K562 (cell line): ENCODE results near the gene NABP1. TPM values are rescaled to one million over a fixed set of nuclear protein-coding genes. Genes with fewer than 3 reads are reported as not detected.
A peak's percentile ranks its signal among the peaks of the same experiment; 100 is the strongest.

Experiments used
- ATF7 ChIP-seq: fragments of 450-650 bp; IDR thresholded peaks from 2 replicates; pipeline ENCODE4 v1.7.1; 2014; ENCODE audit warnings: mild to moderate bottlenecking, moderate library complexity
- BRD4 ChIP-seq: fragments of 200-600 bp; sonication (generic); IDR thresholded peaks from 2 replicates; pipeline ENCODE4 v1.6.1; 2017; ENCODE audit warnings: inconsistent platforms
- BRD9 ChIP-seq: fragments of 450-650 bp; IDR thresholded peaks from 2 replicates; pipeline ENCODE4 v1.6.1; 2018; ENCODE audit warnings: low read depth; ENCODE audit not compliant: partially characterized antibody
- CTBP1 ChIP-seq: fragments of 450-650 bp; IDR thresholded peaks from 2 replicates; pipeline ENCODE4 v1.6.1; 2016; ENCODE audit warnings: borderline replicate concordance
- HNRNPUL1 ChIP-seq: fragments of 200-400 bp; formaldehyde crosslinking; IDR thresholded peaks from 2 replicates; pipeline ENCODE4 v1.6.1; 2017; ENCODE audit warnings: low read length
- MAFF ChIP-seq: IDR thresholded peaks from 2 replicates; pipeline ENCODE4 v1.6.1; 2012; ENCODE audit warnings: low read length, improper control_type of control experiment
- MXI1 ChIP-seq: IDR thresholded peaks from 2 replicates; pipeline ENCODE4 v1.6.1; 2011; ENCODE audit warnings: low read depth, mild to moderate bottlenecking, improper control_type of control experiment, low read length
- NBN ChIP-seq: fragments of 450-650 bp; IDR thresholded peaks from 2 replicates; pipeline ENCODE4 v1.6.1; 2016; ENCODE audit warnings: low read depth, mild to moderate bottlenecking
- NFRKB ChIP-seq: fragments of 450-650 bp; IDR thresholded peaks from 2 replicates; pipeline ENCODE4 v1.6.1; 2016; ENCODE audit warnings: low read depth
- NR3C1 ChIP-seq: sonication (generic); formaldehyde crosslinking; IDR thresholded peaks from 2 replicates; pipeline ENCODE4 v1.8.1; 2022; ENCODE audit warnings: missing genetic modification reagents
- PCBP1 ChIP-seq: fragments of 200-400 bp; formaldehyde crosslinking; IDR thresholded peaks from 2 replicates; pipeline ENCODE4 v1.6.1; 2018; ENCODE audit warnings: mild to moderate bottlenecking, low read depth, low read length; ENCODE audit not compliant: poor library complexity, severe bottlenecking
- SNRNP70 ChIP-seq: fragments of 200-400 bp; formaldehyde crosslinking; optimal IDR thresholded peaks from 2 replicates; pipeline ENCODE3; 2017; ENCODE audit warnings: low read depth, low read length
- ZKSCAN8 ChIP-seq: fragments of 200-800 bp; sonication (Bioruptor generic); IDR thresholded peaks from 2 replicates; pipeline ENCODE4 v1.6.1; 2016; ENCODE audit warnings: missing genetic modification characterization, missing compliant biosample characterization
- ZNF232 ChIP-seq: sonication (generic); formaldehyde crosslinking; IDR thresholded peaks from 2 replicates; pipeline ENCODE4 v1.8.0; 2022; ENCODE audit warnings: mild to moderate bottlenecking, missing genetic modification reagents
- ZNF589 ChIP-seq: fragments of 200-800 bp; sonication (Bioruptor generic); IDR thresholded peaks from 2 replicates; pipeline ENCODE4 v1.6.1; 2016; ENCODE audit warnings: low read depth, missing genetic modification characterization, missing compliant biosample characterization
- ZNF766 ChIP-seq: fragments of 200-800 bp; sonication (Bioruptor generic); conservative IDR thresholded peaks from 2 replicates; pipeline ENCODE4 v1.6.1; 2016; ENCODE audit warnings: missing genetic modification characterization, missing compliant biosample characterization
- polyA plus RNA-seq, 8 experiments: library from polyadenylated mRNA; depleted of rRNA in 4 of 8; stranded (reverse) in 5 of 8; unstranded in 3 of 8; fragments of >200 nt; fragmentation: Nextera tagmentation in 2 of 8; fragmentation: Illumina TruSeq in 1 of 8; extraction: Ambion mirVana in 2 of 8; extraction: Trizol in 1 of 8; gene quantifications; 2 replicates each; pipeline versions ENCODE4 v1.2.1 to v1.2.3, GENCODE V29; 2011 to 2014; ENCODE audit warnings: inconsistent platforms in 1 of 8, missing spikeins in 1 of 8
- total RNA-seq, 7 experiments: library from RNA; depleted of rRNA in 6 of 7; stranded (reverse); fragments of >200 nt in 6 of 7; fragmentation: Illumina TruSeq in 2 of 7; extraction: Trizol in 2 of 7; gene quantifications; 2 replicates each; pipeline versions ENCODE4 v1.2.1 to v1.2.3, GENCODE V29; 2011 to 2021; ENCODE audit warnings: low replicate concordance in 1 of 7
- TF ChIP-seq, protein P1 (sequence below): IDR thresholded peaks from 2 replicates; pipeline ENCODE4 v1.6.1; 2014; ENCODE audit warnings: antibody characterized with exemption
- TF ChIP-seq, protein P2 (sequence below): sonication (generic); formaldehyde crosslinking; IDR thresholded peaks from 2 replicates; pipeline ENCODE4 v1.8.1; 2023; ENCODE audit warnings: mild to moderate bottlenecking, missing genetic modification reagents
- TF ChIP-seq, protein P3 (sequence below): fragments of 450-650 bp; formaldehyde crosslinking; conservative IDR thresholded peaks from 2 replicates; pipeline ENCODE4 v1.4.0; 2022; ENCODE audit warnings: mild to moderate bottlenecking, missing genetic modification characterization
- TF ChIP-seq, protein P4 (sequence below): fragments of 450-650 bp; formaldehyde crosslinking; IDR thresholded peaks from 2 replicates; pipeline ENCODE4 v1.4.0; 2020; ENCODE audit warnings: mild to moderate bottlenecking, moderate library complexity
- TF ChIP-seq, protein P5 (sequence below): fragments of 200-800 bp; sonication (Bioruptor generic); IDR thresholded peaks from 2 replicates; pipeline ENCODE4 v1.6.1; 2017; ENCODE audit warnings: missing genetic modification characterization, missing compliant biosample characterization

NABP1 gene
- total and polyA plus RNA-seq, 9 of the 15 experiments (the other 6 are each of a cell fraction or from before 2014, with no cell fraction given): 12.8 to 44.0 (median 20.2) TPM

DNA sequence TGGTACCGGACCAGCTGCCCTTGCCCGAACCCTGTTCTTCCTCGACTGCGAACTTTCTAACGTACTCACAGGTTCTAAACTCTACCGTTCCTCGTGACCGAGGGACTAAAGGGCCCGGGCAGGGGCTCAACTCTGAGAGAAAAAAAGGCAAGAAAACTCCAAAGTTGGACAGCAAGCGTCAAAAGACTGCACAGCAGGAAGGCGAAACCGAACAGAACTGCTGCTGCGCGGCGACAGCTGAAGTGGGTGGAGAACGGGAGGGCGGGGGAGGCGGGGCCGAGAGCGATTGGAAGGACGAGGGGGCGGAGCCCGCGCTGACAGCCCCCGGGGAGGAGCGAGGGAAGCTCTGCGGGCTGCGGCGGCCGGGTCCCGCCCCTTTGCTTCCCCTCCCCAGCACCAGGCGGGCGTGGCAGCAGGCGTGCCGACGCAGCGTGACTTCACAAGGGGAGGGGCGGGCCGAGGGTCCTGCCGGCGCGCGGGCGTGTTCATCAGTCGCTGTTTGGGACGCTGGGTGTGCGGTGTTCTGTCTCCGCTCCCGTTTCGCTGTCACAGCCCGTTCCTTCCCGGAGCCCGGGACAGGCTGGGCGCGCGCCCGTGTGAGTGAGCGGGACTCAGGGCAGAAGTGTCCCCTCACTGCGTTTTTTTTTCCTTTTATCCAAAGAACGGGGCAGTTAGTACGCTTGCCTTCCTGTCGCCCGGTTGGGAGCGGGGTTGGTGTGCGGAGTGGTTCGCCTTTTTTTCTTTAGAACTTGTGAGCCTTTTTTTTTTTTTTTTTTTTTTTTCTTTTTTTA lies at the start of gene NABP1 (continued):
- peak; percentile 58; the same call in 1 of the 2 replicates for TF ChIP-seq CTBP1
- TF ChIP-seq NFRKB: 0 out of 2 replicates have a peak, but pooled peaks have one; percentile 25
- TF ChIP-seq, protein P1, sequence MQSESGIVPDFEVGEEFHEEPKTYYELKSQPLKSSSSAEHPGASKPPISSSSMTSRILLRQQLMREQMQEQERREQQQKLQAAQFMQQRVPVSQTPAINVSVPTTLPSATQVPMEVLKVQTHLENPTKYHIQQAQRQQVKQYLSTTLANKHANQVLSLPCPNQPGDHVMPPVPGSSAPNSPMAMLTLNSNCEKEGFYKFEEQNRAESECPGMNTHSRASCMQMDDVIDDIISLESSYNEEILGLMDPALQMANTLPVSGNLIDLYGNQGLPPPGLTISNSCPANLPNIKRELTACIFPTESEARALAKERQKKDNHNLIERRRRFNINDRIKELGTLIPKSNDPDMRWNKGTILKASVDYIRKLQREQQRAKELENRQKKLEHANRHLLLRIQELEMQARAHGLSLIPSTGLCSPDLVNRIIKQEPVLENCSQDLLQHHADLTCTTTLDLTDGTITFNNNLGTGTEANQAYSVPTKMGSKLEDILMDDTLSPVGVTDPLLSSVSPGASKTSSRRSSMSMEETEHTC: no peak
- TF ChIP-seq ZKSCAN8 (CRISPR knock-in tag): no peak
- peak; percentile 35 for TF ChIP-seq BRD9
- peak; percentile 62 for TF ChIP-seq NBN
- TF ChIP-seq MXI1: peak; percentile 78
- TF ChIP-seq, protein P2, sequence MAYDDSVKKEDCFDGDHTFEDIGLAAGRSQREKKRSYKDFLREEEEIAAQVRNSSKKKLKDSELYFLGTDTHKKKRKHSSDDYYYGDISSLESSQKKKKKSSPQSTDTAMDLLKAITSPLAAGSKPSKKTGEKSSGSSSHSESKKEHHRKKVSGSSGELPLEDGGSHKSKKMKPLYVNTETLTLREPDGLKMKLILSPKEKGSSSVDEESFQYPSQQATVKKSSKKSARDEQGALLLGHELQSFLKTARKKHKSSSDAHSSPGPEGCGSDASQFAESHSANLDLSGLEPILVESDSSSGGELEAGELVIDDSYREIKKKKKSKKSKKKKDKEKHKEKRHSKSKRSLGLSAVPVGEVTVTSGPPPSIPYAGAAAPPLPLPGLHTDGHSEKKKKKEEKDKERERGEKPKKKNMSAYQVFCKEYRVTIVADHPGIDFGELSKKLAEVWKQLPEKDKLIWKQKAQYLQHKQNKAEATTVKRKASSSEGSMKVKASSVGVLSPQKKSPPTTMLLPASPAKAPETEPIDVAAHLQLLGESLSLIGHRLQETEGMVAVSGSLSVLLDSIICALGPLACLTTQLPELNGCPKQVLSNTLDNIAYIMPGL: peak; percentile 51; the same call in 1 of the 2 replicates
- TF ChIP-seq, protein P3, sequence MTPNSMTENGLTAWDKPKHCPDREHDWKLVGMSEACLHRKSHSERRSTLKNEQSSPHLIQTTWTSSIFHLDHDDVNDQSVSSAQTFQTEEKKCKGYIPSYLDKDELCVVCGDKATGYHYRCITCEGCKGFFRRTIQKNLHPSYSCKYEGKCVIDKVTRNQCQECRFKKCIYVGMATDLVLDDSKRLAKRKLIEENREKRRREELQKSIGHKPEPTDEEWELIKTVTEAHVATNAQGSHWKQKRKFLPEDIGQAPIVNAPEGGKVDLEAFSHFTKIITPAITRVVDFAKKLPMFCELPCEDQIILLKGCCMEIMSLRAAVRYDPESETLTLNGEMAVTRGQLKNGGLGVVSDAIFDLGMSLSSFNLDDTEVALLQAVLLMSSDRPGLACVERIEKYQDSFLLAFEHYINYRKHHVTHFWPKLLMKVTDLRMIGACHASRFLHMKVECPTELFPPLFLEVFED (CRISPR knock-in tag): peak; percentile 49; the same call in 1 of the 2 replicates
- TF ChIP-seq, protein P4, sequence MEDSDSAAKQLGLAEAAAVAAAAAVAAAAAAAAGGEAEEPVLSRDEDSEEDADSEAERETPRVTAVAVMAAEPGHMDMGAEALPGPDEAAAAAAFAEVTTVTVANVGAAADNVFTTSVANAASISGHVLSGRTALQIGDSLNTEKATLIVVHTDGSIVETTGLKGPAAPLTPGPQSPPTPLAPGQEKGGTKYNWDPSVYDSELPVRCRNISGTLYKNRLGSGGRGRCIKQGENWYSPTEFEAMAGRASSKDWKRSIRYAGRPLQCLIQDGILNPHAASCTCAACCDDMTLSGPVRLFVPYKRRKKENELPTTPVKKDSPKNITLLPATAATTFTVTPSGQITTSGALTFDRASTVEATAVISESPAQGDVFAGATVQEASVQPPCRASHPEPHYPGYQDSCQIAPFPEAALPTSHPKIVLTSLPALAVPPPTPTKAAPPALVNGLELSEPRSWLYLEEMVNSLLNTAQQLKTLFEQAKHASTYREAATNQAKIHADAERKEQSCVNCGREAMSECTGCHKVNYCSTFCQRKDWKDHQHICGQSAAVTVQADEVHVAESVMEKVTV (CRISPR knock-in tag): no peak
- TF ChIP-seq ZNF766 (CRISPR knock-in tag): peak; percentile 75; the same call in 1 of the 2 replicates
- peak; percentile 78; the same call in 1 of the 2 replicates for TF ChIP-seq ZNF232 (CRISPR knock-in tag)
- TF ChIP-seq NR3C1 (CRISPR knock-in tag): no peak
- no peak for TF ChIP-seq SNRNP70
- no peak for TF ChIP-seq MAFF
- peak; percentile 93 for TF ChIP-seq PCBP1
- TF ChIP-seq HNRNPUL1: no peak
- TF ChIP-seq, protein P5, sequence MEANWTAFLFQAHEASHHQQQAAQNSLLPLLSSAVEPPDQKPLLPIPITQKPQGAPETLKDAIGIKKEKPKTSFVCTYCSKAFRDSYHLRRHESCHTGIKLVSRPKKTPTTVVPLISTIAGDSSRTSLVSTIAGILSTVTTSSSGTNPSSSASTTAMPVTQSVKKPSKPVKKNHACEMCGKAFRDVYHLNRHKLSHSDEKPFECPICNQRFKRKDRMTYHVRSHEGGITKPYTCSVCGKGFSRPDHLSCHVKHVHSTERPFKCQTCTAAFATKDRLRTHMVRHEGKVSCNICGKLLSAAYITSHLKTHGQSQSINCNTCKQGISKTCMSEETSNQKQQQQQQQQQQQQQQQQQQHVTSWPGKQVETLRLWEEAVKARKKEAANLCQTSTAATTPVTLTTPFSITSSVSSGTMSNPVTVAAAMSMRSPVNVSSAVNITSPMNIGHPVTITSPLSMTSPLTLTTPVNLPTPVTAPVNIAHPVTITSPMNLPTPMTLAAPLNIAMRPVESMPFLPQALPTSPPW (CRISPR knock-in tag): peak; percentile 77
- no peak for TF ChIP-seq ZNF589
- peak; percentile 51; the same call in 1 of the 2 replicates for TF ChIP-seq ATF7
- TF ChIP-seq BRD4: no peak
